NOMO-1 (cell line): Measurements from ENCODE around the gene ACVR2B.
A peak's percentile ranks its signal among the peaks of the same experiment; 100 is the strongest.

Source experiments
- DNase-seq, 2 experiments: peaks; one replicate each; lab custom pipeline; 2025; ENCODE audit not compliant: unreplicated experiment in 2 of 2; lab: John Stamatoyannopoulos, UW

The ACVR2B gene

GRCh38 chr3:38480930-38481329 is 27.2 kb downstream of the ACVR2B start:
- no peak for DNase-seq

DNA sequence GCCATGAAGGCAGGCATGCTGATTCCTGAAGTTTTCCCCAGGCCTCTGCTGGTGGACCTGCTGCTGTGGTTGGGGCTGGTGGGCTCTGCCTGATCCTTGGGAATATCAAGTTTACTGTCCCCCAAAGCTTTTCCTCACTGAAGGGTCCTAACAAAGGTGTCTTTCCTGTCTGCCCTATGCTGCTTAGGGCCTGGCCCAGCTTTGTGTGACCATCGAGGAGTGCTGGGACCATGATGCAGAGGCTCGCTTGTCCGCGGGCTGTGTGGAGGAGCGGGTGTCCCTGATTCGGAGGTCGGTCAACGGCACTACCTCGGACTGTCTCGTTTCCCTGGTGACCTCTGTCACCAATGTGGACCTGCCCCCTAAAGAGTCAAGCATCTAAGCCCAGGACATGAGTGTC is 29.3 kb downstream of the ACVR2B start:
- no peak for DNase-seq

GRCh38 chr3:38487323-38487722 is 33.6 kb downstream of the ACVR2B start:
- DNase-seq = no peak

DNA sequence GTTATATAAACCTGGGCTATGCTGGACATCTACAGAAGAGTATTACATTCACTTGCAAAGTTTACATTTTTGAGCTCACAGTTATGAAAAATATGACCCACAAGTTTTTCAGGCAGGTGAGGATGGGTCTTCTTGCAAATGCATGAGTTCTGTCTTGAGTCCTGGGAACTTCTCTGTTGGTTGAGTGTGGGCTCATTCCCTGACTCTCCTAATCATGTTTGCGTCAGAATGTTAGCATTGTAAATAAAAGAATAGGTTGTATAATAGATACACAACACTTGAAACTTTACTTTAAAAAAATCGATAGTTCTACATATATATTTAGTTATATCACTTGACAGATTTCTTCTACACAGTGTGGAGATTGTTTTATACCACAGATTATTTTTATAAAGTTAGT is 35.3 kb downstream of the ACVR2B start:
- DNase-seq = no peak

GRCh38 chr3:38489766-38490165 is 36.1 kb downstream of the ACVR2B start:
- DNase-seq = no peak

GRCh38 chr3:38490281-38491030 is 36.8 kb downstream of the ACVR2B start:
- DNase-seq = no peak

DNA sequence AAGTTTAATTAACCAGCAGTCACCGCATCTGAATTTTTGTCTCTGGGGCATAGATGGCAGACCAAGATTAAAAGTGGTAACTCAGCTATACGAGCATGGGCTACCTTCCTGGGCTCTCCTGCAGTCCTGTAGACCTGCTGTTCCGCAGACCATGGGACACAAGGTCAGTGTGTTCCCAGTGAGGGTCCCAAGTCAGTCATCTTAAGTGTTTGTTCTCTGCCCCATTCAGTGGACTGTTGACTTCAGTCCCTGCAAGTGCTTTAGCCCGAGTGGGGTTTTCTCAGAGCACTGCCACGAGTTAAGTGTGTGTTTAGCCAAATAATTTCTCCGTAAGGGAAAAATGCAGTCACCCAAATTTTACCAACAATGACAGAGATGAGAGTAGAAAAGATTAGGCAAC is 37.5 kb downstream of the ACVR2B start:
- DNase-seq = no peak

GRCh38 chr3:38493031-38493430 is 39.3 kb downstream of the ACVR2B start:
- DNase-seq = no peak

DNA sequence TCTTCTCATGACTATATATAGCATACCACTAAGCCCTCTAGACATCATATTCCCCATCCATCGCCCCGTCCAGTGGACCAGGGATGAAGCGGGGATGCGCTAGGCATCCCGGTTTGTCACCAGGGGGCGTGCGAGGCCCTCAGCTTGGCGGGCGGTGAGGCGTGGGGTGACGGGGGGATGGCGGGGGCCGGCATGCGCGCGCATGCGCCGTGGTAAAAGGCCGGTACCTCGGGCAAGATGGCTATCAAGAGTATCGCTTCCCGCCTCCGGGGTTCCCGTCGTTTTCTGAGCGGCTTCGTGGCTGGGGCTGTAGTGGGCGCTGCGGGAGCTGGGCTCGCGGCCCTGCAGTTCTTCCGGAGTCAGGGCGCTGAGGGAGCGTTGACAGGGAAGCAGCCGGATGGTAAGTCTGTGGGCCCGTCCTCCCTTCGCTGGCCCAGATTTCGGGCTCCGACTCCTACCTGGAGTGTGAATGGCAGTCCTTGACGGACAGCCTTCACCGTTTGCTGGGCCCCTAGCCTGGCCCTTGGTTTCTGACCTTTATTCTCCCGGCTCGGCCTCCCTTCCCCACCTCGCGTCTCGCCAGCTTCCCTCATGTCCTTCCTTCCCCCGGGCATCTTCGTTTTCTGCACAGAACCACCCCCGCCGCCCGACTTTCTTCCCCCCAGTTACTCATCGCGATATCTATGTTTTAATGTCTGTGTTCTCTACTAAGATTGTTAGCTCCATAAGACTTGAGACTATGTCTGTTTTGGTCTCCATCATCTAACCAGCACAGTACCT is 42.6 kb downstream of the ACVR2B start, which contains the start of gene EXOG:
Gene EXOG, plus strand, starts transcription at position 210 of the 780 bp plus-strand sequence. Its CDS starts 28 bp downstream, at position 238.
- DNase-seq = peak; percentile 82 to 93

- no peak for DNase-seq
Measured at GRCh38 chr3:38497031-38497430, 43.3 kb downstream of the ACVR2B start.

- no peak for DNase-seq
Measured at GRCh38 chr3:38500688-38501417, 47.2 kb downstream of the ACVR2B start.

GRCh38 chr3:38507120-38507519 is 53.4 kb downstream of the ACVR2B start:
- peak in 1 of 2 experiments; percentile 23 for DNase-seq

DNA sequence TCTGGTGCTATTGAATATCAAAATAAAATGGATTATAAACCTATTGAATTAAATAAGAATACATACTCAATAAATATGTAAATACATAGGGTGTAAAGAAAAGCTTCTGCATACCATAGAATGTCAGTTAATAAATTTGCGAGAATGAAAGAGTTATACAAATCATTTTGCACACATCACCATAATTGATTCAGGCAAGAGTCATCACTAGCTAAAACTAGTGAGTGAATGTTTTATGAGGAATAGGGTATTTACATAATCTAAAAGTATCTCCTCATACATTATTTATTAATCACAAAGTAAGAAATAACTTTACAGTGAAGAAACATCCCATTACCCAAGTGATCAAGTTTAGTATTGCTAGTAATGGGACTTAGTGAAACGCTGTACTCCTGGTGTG is 56.0 kb downstream of the ACVR2B start:
- DNase-seq = no peak

- no peak for DNase-seq
Measured at GRCh38 chr3:38510631-38511030, 56.9 kb downstream of the ACVR2B start.

GRCh38 chr3:38511546-38511945 is 57.9 kb downstream of the ACVR2B start:
- no peak for DNase-seq

- no peak for DNase-seq
Measured at GRCh38 chr3:38515367-38515766, 61.7 kb downstream of the ACVR2B start.

DNA sequence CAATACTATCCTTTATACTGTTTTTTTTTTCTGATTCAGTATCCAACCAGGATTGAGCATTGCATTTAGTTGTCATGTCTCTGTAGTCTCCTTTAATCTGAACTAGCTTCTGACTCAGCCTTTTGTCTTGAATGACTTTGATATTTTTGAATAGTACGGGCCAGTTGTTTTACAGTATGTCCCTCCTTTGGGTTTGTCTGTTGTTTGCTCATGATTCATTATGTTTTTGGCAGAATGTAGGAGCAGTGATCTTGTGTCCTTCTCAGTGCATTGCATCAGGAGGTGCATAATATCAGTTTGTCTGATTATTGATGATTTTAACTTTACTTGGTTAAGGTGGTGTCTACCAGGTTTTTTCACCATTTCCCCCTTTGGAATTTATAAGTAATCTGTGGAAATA is 63.0 kb downstream of the ACVR2B start:
- no peak for DNase-seq

DNA sequence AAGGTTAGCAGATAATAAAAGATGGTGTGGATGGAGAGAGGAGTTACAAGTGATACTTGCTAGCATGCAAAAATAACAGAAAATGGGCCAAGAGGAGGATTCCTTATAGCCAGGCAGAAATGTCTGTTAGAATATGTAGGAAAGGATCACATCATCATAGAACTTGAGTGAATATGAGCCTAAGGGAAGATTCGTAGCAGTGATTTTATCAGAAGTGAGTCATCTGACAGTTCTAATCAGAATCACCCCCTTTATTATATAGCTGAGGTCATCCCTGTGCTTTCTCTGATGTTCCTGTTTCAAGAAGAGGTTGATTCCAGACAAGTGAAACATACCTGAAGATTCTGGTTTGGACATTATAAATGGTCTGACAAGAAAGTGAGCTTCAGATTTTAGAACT is 65.3 kb downstream of the ACVR2B start:
- no peak for DNase-seq

GRCh38 chr3:38519651-38520050 is 66.0 kb downstream of the ACVR2B start:
- DNase-seq = no peak

- DNase-seq = peak; percentile 5 to 23
Measured at GRCh38 chr3:38521391-38521987, 67.8 kb downstream of the ACVR2B start.

DNA sequence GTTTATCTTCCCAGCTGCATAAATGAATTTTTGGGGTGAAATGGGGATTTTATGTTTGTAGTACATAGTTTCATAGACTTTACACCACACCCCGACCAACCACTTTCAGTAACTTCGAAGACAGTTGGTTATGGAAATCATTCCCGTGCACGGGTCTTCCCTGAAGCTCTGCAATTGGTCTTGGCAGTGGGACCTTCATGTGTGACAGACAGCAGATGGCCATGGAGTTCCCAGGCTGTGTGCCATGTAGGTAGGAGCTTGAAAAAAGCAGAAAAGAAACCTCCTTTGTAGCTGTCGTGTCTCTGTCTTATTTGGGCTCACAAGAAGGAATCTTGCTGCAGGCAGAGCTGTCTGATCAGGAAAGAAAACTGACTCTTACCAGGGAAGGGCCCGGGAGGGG is 68.3 kb downstream of the ACVR2B start:
- DNase-seq = no peak
